ENCODE results near the gene PPARD. TPM values are rescaled to one million over a fixed set of nuclear protein-coding genes. Genes with fewer than 3 reads are reported as not detected.

Gene PPARD
- total and polyA plus RNA-seq, 2 donors (not counting 1 experiment from before 2014, with no cell fraction given), result 14.8 to 16.3 TPM

- H4K20me1 ChIP-seq (ENCODE audit: control insufficient read depth, extremely low read depth, insufficient read depth, low read length), result no peaks in the 10 kb centered on the region
- no peaks in the 10 kb centered on the region for H3K36me3 ChIP-seq (ENCODE audit: control insufficient read depth, insufficient read depth, low read length)
- H3K79me2 ChIP-seq (ENCODE audit: control insufficient read depth, insufficient read depth, low read length), result no peaks in the 10 kb centered on the region
- H2AFZ ChIP-seq (ENCODE audit: low read length), result no peak overlapping the region
- peaks cover 2% of the 10 kb centered on the region for H3K4me1 ChIP-seq (ENCODE audit: control insufficient read depth, extremely low read depth, insufficient read depth, low read length)
- no peak overlapping the region for H3K27ac ChIP-seq (ENCODE audit: insufficient read depth, low read length)
- H3K9me3 ChIP-seq (ENCODE audit: control insufficient read depth, insufficient read depth, low read depth, low read length), result no peaks in the 10 kb centered on the region
- no peak overlapping the region for H3K9ac ChIP-seq (ENCODE audit: insufficient read depth, low read length)
- peaks cover 8% of the 10 kb centered on the region for H3K27me3 ChIP-seq (ENCODE audit: control insufficient read depth, insufficient read depth, low read length)
- TF ChIP-seq EZH2 (IDR thresholded peaks at IDR 0.05; ENCODE audit: low read length, missing control alignments) (no peak), CTCF (conservative IDR thresholded peaks at IDR 0.05 in 1 of 2, IDR thresholded peaks at IDR 0.05 in 1 of 2; ENCODE audit: low read depth in 1 of 2, low read length in 2 of 2) (no peak)
- no peak for DNase-seq (ENCODE audit: low read depth in 2 of 2)
- H3K4me2 ChIP-seq (ENCODE audit: extremely low read depth, insufficient read depth, low read length), result no peak overlapping the region
- H3K4me3 ChIP-seq (replicated peaks in 1 of 4; ENCODE audit: control extremely low read depth in 1 of 4, insufficient read depth in 1 of 4, low read depth in 3 of 4, low read length in 4 of 4), result no peak overlapping the region
Measured at GRCh38 chr6:35312807-35313206, 29.6 kb upstream of the PPARD start.

- Histone ChIP-seq H3K9me3 (ENCODE audit: control insufficient read depth, insufficient read depth, low read depth, low read length) (no peaks in the 10 kb centered on the region), H3K27me3 (ENCODE audit: control insufficient read depth, insufficient read depth, low read length) (peaks cover 6% of the 10 kb centered on the region), H3K36me3 (ENCODE audit: control insufficient read depth, insufficient read depth, low read length) (no peaks in the 10 kb centered on the region), H2AFZ (ENCODE audit: low read length) (peak overlapping the region; percentile 95), H3K27ac (ENCODE audit: insufficient read depth, low read length) (no peak overlapping the region), H3K79me2 (ENCODE audit: control insufficient read depth, insufficient read depth, low read length) (no peaks in the 10 kb centered on the region), H3K4me3 (replicated peaks in 1 of 4; ENCODE audit: control extremely low read depth in 1 of 4, insufficient read depth in 1 of 4, low read depth in 3 of 4, low read length in 4 of 4) (peak overlapping the region; percentile 41 to 60 (median 54)), H3K9ac (ENCODE audit: insufficient read depth, low read length) (no peak overlapping the region), H3K4me1 (ENCODE audit: control insufficient read depth, extremely low read depth, insufficient read depth, low read length) (peaks cover 2% of the 10 kb centered on the region), H4K20me1 (ENCODE audit: control insufficient read depth, extremely low read depth, insufficient read depth, low read length) (no peaks in the 10 kb centered on the region), H3K4me2 (ENCODE audit: extremely low read depth, insufficient read depth, low read length) (peak overlapping the region; percentile 94)
- TF ChIP-seq CTCF (conservative IDR thresholded peaks at IDR 0.05 in 1 of 2, IDR thresholded peaks at IDR 0.05 in 1 of 2; ENCODE audit: low read depth in 1 of 2, low read length in 2 of 2) (no peak), EZH2 (IDR thresholded peaks at IDR 0.05; ENCODE audit: low read length, missing control alignments) (no peak)
- DNase-seq (ENCODE audit: low read depth in 2 of 2), result peak in 1 of 2 donors; percentile 8
Measured at GRCh38 chr6:35317483-35318195, 24.7 kb upstream of the PPARD start.

- DNase-seq (ENCODE audit: low read depth in 2 of 2), result peak; percentile 71 to 82
- TF ChIP-seq EZH2 (IDR thresholded peaks at IDR 0.05; ENCODE audit: low read length, missing control alignments), result no peak
- peak in 1 of 2 donors; percentile 2 for TF ChIP-seq CTCF (conservative IDR thresholded peaks at IDR 0.05 in 1 of 2, IDR thresholded peaks at IDR 0.05 in 1 of 2; ENCODE audit: low read depth in 1 of 2, low read length in 2 of 2)
- Histone ChIP-seq H3K9ac (ENCODE audit: insufficient read depth, low read length) (no peak overlapping the region), H3K27me3 (ENCODE audit: control insufficient read depth, insufficient read depth, low read length) (peaks cover 6% of the 10 kb centered on the region), H3K4me1 (ENCODE audit: control insufficient read depth, extremely low read depth, insufficient read depth, low read length) (peaks cover 2% of the 10 kb centered on the region), H4K20me1 (ENCODE audit: control insufficient read depth, extremely low read depth, insufficient read depth, low read length) (no peaks in the 10 kb centered on the region), H3K36me3 (ENCODE audit: control insufficient read depth, insufficient read depth, low read length) (no peaks in the 10 kb centered on the region), H2AFZ (ENCODE audit: low read length) (peak overlapping the region; percentile 95), H3K4me2 (ENCODE audit: extremely low read depth, insufficient read depth, low read length) (peak overlapping the region; percentile 94), H3K79me2 (ENCODE audit: control insufficient read depth, insufficient read depth, low read length) (no peaks in the 10 kb centered on the region), H3K9me3 (ENCODE audit: control insufficient read depth, insufficient read depth, low read depth, low read length) (no peaks in the 10 kb centered on the region), H3K4me3 (replicated peaks in 1 of 4; ENCODE audit: control extremely low read depth in 1 of 4, insufficient read depth in 1 of 4, low read depth in 3 of 4, low read length in 4 of 4) (peak overlapping the region; percentile 48 to 71 (median 56)), H3K27ac (ENCODE audit: insufficient read depth, low read length) (no peak overlapping the region)
Measured at GRCh38 chr6:35318196-35319171, 23.9 kb upstream of the PPARD start.
